Measurements from ENCODE around the gene ATXN3L. TPM values are rescaled to one million over a fixed set of nuclear protein-coding genes. Genes with fewer than 3 reads are reported as not detected.

ATXN3L gene
- total and polyA plus RNA-seq, 2 experiments from 2014 or later, result not detected

DNA sequence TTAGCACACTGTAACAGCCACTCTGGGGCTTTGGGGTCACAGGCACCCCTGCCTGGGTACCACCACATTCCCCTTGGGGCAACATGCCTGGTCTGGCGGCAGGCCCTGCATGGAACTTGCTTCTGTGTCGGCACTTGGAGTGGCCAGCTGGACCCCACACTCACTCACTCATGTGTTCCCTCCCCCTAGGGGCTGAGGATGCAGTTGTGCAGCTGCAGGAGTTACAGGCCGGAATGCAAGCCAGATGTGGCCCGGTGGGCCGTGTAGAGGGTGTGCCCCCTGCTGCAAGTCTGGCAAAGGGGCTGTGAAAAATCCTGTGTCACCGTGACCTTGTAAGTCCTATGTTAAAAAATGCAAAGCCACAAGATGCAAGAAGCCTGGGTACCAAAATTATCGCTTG, 34.2 kb downstream of the ATXN3L start (continued):
- TF ChIP-seq, protein P1, sequence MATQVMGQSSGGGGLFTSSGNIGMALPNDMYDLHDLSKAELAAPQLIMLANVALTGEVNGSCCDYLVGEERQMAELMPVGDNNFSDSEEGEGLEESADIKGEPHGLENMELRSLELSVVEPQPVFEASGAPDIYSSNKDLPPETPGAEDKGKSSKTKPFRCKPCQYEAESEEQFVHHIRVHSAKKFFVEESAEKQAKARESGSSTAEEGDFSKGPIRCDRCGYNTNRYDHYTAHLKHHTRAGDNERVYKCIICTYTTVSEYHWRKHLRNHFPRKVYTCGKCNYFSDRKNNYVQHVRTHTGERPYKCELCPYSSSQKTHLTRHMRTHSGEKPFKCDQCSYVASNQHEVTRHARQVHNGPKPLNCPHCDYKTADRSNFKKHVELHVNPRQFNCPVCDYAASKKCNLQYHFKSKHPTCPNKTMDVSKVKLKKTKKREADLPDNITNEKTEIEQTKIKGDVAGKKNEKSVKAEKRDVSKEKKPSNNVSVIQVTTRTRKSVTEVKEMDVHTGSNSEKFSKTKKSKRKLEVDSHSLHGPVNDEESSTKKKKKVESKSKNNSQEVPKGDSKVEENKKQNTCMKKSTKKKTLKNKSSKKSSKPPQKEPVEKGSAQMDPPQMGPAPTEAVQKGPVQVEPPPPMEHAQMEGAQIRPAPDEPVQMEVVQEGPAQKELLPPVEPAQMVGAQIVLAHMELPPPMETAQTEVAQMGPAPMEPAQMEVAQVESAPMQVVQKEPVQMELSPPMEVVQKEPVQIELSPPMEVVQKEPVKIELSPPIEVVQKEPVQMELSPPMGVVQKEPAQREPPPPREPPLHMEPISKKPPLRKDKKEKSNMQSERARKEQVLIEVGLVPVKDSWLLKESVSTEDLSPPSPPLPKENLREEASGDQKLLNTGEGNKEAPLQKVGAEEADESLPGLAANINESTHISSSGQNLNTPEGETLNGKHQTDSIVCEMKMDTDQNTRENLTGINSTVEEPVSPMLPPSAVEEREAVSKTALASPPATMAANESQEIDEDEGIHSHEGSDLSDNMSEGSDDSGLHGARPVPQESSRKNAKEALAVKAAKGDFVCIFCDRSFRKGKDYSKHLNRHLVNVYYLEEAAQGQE (IDR thresholded peaks at IDR 0.05; ENCODE audit: unreplicated experiment), result no peak
- TF ChIP-seq ETS1 (IDR thresholded peaks at IDR 0.05), result no peak
- no peak for TF ChIP-seq EZH2 (IDR thresholded peaks at IDR 0.05; ENCODE audit: low read depth, unreplicated experiment)
- no peak for TF ChIP-seq ZNF331 (CRISPR knock-in tag; IDR thresholded peaks at IDR 0.05; ENCODE audit: low read depth)
- no peak for TF ChIP-seq STAT1 (IDR thresholded peaks at IDR 0.05; ENCODE audit: unreplicated experiment)
- no peak for TF ChIP-seq EZH2phosphoT487 (IDR thresholded peaks at IDR 0.05; ENCODE audit: unreplicated experiment)
- TF ChIP-seq NANOG (IDR thresholded peaks at IDR 0.05; ENCODE audit: borderline replicate concordance), result no peak
- no peak for TF ChIP-seq POLR2AphosphoS5 (IDR thresholded peaks at IDR 0.05; ENCODE audit: low read depth)
- TF ChIP-seq JUNB (IDR thresholded peaks at IDR 0.05; ENCODE audit: unreplicated experiment), result no peak
- no peak for TF ChIP-seq ZNF114 (CRISPR knock-in tag; IDR thresholded peaks at IDR 0.05)

GRCh38 chrX:13285229-13285628, 34.6 kb downstream of the ATXN3L start:
- Mint-ChIP-seq H3K4me3 (no peak overlapping the region), H3K27ac (no peak overlapping the region), H3K4me1 (peaks cover 6% of the 10 kb centered on the region; the same call in 2 of the 3 replicates), H3K27me3 (ENCODE audit: insufficient read depth, low read depth, poor library complexity) (peaks cover 4% of the 10 kb centered on the region), H3K9me3 (peaks cover 56% of the 10 kb centered on the region), H3K36me3 (ENCODE audit: low read depth) (peaks cover 54% of the 10 kb centered on the region)
- H3K9me2 ChIP-seq (ENCODE audit: insufficient read depth), result no peaks in the 10 kb centered on the region
- no peak overlapping the region for H2AFZ ChIP-seq
- H3K36me3 ChIP-seq (ENCODE audit: insufficient read depth), result no peaks in the 10 kb centered on the region; the same call in 1 of the 2 replicates
- H3F3A ChIP-seq (replicated peaks; ENCODE audit: low read depth), result no peaks in the 10 kb centered on the region; the same call in 1 of the 2 replicates
- H3K4me3 ChIP-seq, result no peak overlapping the region
- no peaks in the 10 kb centered on the region for H3K79me2 ChIP-seq (replicated peaks; ENCODE audit: insufficient read depth)
- ATAC-seq (no peak), DNase-seq (ENCODE audit: low spot score) (no peak)
- H3K4me1 ChIP-seq (ENCODE audit: insufficient read depth), result peaks cover under 1% of the 10 kb centered on the region; the same call in 1 of the 2 replicates
- H3K27ac ChIP-seq (ENCODE audit: low read depth), result no peak overlapping the region
- H3K4me2 ChIP-seq, result no peak overlapping the region
- H4K20me1 ChIP-seq (replicated peaks; ENCODE audit: insufficient read depth), result no peaks in the 10 kb centered on the region
- H3K27me3 ChIP-seq (ENCODE audit: insufficient read depth), result no peaks in the 10 kb centered on the region
- TF ChIP-seq, protein P2, sequence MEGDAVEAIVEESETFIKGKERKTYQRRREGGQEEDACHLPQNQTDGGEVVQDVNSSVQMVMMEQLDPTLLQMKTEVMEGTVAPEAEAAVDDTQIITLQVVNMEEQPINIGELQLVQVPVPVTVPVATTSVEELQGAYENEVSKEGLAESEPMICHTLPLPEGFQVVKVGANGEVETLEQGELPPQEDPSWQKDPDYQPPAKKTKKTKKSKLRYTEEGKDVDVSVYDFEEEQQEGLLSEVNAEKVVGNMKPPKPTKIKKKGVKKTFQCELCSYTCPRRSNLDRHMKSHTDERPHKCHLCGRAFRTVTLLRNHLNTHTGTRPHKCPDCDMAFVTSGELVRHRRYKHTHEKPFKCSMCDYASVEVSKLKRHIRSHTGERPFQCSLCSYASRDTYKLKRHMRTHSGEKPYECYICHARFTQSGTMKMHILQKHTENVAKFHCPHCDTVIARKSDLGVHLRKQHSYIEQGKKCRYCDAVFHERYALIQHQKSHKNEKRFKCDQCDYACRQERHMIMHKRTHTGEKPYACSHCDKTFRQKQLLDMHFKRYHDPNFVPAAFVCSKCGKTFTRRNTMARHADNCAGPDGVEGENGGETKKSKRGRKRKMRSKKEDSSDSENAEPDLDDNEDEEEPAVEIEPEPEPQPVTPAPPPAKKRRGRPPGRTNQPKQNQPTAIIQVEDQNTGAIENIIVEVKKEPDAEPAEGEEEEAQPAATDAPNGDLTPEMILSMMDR (conservative IDR thresholded peaks at IDR 0.05; ENCODE audit: low read depth in 2 of 2), result no peak
- TF ChIP-seq ZNF331 (CRISPR knock-in tag; IDR thresholded peaks at IDR 0.05; ENCODE audit: low read depth) (no peak), EZH2phosphoT487 (IDR thresholded peaks at IDR 0.05; ENCODE audit: unreplicated experiment) (no peak), EZH2 (IDR thresholded peaks at IDR 0.05; ENCODE audit: low read depth, unreplicated experiment) (no peak), CREB1 (CRISPR knock-in tag; IDR thresholded peaks at IDR 0.05; ENCODE audit: low read depth) (no peak), ZNF114 (CRISPR knock-in tag; IDR thresholded peaks at IDR 0.05) (no peak), JUNB (IDR thresholded peaks at IDR 0.05; ENCODE audit: unreplicated experiment) (no peak), ETS1 (IDR thresholded peaks at IDR 0.05) (no peak), POLR2AphosphoS5 (IDR thresholded peaks at IDR 0.05; ENCODE audit: low read depth) (no peak)
- TF ChIP-seq, protein P1 (IDR thresholded peaks at IDR 0.05; ENCODE audit: unreplicated experiment), result no peak
